Esophagus squamous epithelium (tissue), 4 donors: ENCODE measurements around the gene CRHR2.

Experiments used
- CTCF ChIP-seq, 6 experiments: fragments of 450-650 bp in 4 of 6; fragments of 200-600 bp in 2 of 6; sonication (generic) in 2 of 6; IDR thresholded peaks; one replicate each; pipeline ENCODE4 v1.5.1; 2016 to 2019; ENCODE audit warnings: antibody characterized with exemption in 6 of 6, mild to moderate bottlenecking in 4 of 6, moderate library complexity in 4 of 6
- POLR2A ChIP-seq, 4 donors: fragments of 450-650 bp; IDR thresholded peaks; one replicate each; pipeline ENCODE4 v1.6.1; 2017; ENCODE audit warnings: antibody characterized with exemption in 4 of 4, mild to moderate bottlenecking in 4 of 4, moderate library complexity in 3 of 4

GRCh38 chr7:30706316-30706715, 24.1 kb upstream of the CRHR2 start:
- no peak for TF ChIP-seq CTCF (IDR thresholded peaks at IDR 0.05)
- TF ChIP-seq POLR2A (IDR thresholded peaks at IDR 0.05), result no peak
